ENCODE measurements around the gene LDAH.

LDAH gene

GRCh38 chr2:20666005-20666303, 156.9 kb downstream of the LDAH start:
- DNase-seq: no peak

DNA sequence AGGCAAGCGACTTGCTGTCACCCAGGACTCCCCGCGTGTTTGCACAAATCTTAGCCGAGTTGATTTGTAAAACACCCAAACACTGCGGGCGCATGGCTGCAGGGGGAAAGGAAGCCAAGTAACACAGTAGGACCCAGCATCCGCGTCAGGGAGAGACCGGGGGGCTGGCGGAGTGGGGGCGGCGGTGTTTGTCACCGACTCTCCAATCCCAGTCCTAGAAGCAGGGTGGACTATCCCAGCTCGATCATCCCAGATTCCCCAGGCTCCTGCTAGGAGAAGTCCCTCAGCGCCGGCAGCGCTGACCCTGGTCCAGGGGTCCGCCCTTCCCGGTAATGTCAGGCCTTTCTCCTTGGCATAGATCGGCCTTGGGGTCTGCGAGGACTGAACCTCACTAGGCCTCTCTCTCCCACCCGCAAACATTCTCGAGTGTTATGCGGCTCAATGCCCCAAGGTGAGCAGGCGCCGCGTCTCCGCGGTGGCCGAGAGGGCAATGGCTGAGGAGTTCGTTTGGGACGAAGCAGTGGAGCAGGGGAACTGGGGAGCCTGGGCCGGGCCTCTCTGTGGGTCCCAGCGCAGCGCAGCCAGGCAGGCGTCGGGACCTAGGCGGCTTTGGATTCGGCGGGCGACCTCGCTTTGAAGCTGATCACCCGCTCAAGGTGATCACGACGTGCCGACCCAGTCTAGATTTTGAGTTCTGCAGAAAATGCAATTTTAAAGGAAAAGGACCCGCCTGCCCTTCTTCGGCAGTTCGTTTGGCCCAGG, 157.5 kb downstream of the LDAH start:
- DNase-seq: no peak

DNA sequence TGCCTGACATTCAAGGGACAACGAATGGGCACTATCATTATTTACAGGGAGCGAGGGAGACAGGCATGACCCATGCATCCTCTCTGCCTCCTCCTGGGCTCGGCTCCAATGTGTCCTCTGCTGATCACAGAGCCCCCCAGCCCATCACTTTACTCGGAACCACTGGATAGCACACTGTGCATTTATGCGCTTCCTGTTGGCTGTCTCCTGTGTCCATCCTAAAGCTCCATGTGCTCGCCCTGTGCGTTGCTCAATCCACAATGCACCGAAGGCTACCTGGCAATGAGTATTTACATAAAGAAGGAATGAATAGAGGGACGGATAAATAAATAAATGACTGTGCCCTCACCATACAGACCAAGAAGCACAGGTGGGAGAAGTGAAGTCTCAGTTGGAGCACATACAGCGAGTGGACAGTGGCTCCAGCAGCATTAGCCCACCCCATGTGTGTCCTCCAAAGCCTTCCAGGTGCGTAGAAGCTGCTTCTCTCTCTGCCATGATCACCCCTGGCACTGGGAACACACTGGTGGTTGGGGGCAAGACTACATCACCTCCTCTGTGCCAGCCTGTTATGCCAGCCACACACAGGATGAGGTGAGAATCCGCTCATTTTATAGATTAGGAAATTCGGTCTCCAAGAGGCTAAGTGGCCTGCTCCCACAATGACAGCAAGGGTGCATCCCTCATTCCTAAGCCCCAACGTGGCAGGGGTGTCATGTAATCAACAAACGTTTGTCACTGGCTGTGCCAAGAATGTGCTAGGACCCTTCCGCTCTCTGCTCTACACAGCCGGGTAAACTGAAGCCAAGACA, 158.3 kb downstream of the LDAH start:
- DNase-seq: no peak

DNA sequence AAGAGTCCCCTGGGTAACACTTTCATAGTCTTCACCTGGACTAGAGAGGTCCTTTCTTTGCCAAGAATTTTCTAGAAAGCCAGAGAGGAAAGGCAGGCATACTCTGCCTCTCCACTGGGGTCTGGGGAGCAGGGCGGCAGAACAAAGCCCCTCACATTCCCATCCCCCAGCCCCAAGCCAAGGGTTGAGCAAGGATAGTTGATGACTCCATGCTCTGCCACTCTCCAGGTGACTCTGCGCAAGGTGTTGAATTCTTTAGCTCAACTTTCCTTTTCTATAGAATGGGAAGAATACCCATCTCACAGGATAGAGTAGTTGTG, 158.9 kb downstream of the LDAH start:
- no peak for DNase-seq

GRCh38 chr2:20663196-20664070, 159.5 kb downstream of the LDAH start:
- DNase-seq: no peak

DNA sequence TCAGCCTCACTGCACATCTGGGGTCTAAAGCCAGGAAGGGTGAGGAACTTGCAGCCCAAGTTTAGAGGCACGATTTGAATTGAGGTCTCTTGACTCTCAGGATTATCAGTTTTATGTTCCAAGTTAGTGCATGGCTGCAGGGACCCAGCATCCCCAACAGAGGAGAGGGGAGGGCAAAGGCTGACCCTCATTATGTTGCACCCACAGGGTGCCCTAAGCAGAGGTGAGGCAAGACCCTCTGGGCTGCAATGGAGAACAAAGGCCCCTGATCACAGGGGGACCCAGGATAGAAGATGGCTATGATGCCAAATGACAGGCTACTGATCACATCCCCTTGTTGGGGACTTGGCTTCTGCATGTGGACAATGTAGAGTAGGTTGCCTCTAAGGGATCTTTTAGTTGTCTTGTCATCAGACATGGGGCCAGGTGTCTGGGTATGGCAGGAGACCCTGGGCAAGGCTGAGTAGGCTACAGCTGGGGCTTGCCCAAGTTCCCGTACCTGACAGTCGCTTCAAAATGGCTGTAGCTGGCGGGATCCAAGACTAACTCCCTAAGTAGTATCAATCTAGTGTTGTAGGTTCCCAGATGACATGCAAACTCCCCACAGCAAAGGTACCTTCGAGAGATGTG, 160.5 kb downstream of the LDAH start:
- no peak for DNase-seq

- DNase-seq: peak; percentile 32 to 72
These were observed 161.2 kb downstream of the LDAH start for GRCh38 chr2:20661421-20662307.

DNA sequence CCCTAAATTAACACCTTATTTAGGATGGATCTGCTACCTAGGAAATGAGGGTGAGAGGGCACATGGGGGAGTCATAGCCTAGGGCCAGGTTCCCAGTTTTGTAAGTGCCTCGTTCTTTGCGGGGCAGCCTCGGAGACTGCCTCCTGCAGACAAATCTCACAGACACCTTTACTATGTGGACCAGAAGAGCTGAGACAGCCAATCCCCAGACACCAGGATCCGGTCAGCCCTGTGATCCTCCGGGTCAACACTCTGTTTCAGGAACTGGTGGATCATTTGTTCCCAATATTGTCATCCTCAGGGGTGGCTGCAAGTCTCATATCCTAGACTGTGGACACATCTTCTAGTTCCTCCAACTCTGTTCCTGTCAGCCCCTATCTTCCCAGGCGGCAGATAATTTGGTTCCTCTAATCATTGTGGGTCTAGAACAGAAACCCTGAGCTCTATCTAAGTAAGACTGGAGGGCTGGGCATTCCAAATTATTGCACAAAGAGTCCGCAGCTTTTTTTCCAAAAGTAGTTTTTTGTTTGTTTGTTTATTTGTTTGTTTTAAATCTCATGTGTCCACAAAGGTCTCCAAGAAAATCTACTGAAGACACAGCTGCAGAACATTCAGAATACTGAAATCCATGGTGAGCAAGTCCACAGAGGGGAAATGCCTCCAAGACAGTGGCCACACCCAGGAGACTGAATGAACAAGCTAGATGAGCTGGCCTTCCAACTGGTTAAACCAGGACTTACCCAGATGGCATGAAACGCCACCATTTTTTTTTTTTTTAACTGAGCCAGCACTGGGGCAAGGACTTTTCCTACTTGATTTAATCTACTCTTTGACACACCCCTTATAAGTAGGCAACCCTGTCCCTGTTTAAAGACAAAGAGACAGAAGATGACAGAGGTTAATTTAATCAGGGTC, 162.1 kb downstream of the LDAH start:
- DNase-seq: no peak

DNA sequence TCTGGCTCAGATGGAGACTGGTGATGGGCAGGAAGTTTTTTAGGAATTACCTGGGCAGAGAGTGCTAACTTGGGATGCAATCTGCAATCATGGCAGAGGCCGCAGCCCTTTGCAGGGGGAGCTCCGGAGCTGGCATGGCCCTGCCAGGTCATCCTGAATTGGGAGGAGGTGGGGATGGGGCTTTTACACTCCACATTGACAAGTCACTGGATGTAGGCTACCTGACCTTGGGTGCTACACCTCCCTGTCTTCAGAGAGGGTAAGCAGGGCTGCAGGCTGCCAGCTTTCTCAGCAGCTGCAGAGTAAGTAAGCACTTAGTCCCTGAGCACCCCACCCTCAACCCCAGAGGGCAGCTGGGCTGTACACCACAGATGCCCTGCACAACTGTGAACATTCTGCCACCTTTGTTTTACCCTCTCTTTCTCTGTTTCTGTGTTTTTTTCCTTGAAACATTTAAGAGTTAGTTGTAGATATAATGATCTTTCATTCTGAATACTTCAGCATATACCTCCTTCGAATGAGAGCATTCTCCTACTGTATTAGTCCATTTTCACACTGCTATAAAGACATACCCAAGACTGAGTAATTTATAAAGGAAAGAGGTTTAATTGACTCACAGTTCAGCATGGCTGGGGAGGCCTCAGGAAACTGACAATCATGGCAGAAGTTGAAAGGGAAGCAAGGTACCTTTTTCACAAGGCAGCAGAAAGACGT, 165.2 kb downstream of the LDAH start:
- DNase-seq: no peak

DNA sequence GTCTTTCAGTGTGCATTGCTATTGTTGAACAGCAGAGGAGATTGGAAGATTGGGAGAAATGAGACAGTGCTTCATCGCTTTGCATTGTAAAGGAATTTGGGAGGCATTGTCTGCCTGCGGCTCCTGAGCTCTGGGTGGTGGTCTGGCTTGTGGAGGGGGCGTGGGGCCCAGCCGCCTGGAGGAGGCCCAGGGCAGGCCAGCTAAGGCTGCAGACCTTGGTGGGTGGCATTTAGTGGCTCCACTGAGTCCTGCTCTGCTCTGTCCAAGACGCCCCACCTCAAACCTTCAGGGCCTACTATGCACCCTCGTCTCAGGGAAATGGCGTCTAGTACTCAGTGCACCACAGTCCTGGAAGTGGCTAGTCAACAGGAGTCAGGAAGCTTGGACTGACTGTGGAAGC, 166.3 kb downstream of the LDAH start:
- no peak for DNase-seq

DNA sequence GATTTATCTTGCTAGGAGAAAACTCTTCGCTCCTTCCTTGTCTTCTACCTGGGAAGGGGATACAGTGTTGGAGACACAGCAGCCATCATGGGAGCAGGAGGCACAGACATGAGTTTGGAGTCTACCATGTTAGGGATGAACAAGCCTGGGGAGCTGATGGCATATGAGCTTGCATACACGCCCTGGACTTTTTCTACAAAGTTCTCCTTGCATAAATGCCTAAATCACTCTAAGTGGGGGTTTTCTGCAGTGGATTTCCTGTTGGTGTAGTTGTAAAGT, 168.4 kb downstream of the LDAH start:
- no peak for DNase-seq

GRCh38 chr2:20653695-20654534, 169.0 kb downstream of the LDAH start:
- no peak for DNase-seq

DNA sequence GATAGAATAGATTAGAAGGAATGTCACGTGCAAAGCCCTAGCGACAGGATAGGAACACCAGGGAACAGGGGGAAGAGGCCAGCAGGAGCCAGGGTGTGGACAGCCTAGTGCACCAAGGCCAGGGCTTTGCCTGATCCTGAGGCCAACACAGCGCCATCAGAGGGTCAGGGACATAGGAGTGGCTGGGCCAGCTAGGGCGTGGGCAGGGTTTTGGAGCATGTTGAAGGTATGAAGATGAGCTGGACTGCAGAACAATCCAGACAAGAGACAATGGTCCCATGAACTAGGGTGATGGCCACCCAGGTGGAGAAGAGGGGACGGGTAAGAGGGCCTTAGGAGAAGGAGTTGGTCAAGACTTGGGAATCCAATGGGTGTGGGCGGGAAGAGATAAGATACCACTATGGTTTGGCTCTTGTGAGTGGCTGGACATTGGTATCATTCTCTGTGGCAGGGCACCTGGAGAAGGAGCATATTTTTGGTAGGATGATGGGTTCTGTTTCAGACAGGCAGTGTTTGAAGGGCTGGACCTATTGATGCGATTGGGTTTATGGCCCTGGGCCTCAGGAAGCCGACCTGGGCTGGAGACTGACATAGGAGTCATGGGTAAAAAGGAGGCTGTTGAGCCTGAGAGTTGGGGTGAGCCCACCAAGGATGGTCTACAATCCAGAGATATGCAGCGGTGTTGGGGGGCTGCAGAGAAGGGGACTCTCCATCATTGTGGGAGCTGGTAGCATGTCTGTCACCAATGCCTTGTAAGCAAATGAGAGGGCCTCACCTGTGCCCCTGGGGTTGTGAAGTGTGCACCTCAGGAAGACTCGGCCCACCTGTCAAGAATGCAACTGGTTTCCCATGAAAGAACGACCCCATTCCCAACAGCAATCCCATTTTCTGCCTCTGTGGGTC, 170.0 kb downstream of the LDAH start:
- no peak for DNase-seq

DNA sequence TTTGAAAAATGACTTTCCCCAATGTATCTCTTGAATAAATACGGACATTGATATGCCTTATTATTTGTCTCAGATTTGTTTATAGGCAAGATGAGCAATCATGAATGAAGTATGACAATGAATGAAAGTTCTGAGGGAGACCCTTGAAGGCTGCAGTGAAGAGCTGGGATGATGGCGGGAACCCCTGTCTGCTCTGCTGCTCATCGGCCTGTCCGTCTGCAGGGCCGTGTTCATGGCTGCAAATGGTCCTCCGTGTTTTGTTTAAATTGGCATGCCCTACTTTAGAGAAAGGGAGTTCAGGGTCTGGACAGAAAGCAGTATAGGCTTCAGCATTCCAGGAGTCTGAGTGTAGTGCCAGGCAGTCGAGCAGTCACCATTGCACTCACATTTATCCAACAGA, 170.8 kb downstream of the LDAH start:
- DNase-seq: no peak

DNA sequence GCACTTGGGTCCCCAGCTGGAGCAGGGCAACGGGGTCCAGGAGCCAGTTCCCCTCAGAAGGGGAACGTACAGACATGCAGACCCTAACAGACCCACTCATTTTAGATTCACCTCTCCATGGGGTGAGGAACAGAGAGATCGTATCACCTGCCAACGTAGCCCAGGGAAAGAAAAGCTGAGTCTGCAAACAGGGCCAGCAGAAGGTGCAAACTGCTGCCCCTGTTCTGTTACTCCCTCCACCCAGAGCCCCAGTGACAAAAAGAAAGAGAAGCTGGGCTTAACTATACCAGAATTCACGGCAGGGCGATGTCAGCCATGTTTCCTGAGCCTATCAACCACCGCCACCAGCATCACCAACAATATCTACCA, 171.2 kb downstream of the LDAH start:
- no peak for DNase-seq

DNA sequence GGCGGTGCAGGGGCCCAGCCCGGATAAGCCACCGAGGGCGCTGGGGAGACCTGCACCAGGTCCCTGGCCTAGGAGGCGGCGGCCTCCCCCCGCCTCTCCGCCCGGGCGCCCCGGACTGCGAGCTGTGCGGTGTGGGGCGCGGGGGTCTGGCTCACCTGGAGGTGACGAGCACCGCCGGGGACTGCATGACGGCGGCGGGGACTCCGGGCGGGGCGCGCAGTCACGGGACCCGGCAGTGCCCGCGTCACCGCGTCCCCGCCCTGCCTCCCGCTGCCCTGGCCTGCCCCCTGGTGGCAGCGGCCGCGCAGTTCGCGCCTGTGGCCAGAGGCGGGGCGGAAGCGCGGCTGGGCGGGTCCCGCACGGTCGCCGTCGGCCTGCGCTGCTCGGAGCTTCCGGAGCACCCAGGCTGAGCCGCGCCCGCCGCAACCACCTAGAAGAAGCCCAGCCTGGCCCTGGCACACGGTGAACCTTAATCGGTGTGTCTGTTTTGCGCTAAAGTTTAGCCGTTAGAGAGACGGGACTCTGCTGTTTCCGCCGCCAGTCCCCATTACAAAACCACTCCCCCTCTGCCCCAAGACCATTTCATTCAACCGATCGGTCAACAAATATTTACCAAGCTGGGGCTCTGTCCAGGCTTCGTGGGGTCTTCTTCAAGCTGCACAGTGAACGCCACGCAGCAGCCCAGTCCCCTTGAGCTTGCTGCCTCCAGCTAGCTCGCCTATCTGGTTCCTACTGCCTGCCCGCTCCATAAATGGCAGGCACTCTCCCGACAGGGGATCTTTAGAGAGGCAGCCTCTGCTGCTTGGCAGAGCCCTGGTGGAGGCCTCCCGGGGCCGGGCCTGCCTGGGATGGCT, 171.8 kb downstream of the LDAH start, which contains the start of gene HS1BP3:
Gene HS1BP3 (minus strand): TSS at position 222 of the 854 bp plus-strand sequence. CDS start 35 bp downstream, at position 187.
- peak; percentile 73 to 77 for DNase-seq

- peak in 1 of 2 experiments; percentile 31 for DNase-seq
These were observed 172.5 kb downstream of the LDAH start for GRCh38 chr2:20650393-20650876.

Measured in SW 1271 (cell line).